Epithelial cell of esophagus (primary cell): ENCODE results near the gene S1PR5.
A peak's percentile ranks its signal among the peaks of the same experiment; 100 is the strongest.
"Not testable (repeated sequence)": the region's sequence is repeated elsewhere in the genome, so short reads cannot be mapped to it uniquely, and the experiment has no call there.

Experiments
- DNase-seq: peaks from one replicate; pipeline ENCODE4 v3.0.0; 2010; ENCODE audit warnings: low read depth
- H3K4me3 ChIP-seq: 2 replicates; pipeline ENCODE4 v1.5.1; 2011; ENCODE audit warnings: mild to moderate bottlenecking, low read length, control low read depth
- CTCF ChIP-seq: IDR thresholded peaks from 2 replicates; pipeline ENCODE4 v1.5.1; 2011; ENCODE audit warnings: low read depth, mild to moderate bottlenecking, low read length, control low read depth, inconsistent platforms; ENCODE audit not compliant: insufficient read depth; ENCODE audit errors: missing control alignments

S1PR5 gene

GRCh38 chr19:10552510-10553053 is 35.3 kb upstream of the S1PR5 start:
- no peak for DNase-seq
- H3K4me3 ChIP-seq = no peak overlapping the region
- no peak for TF ChIP-seq CTCF

- H3K4me3 ChIP-seq = no peak overlapping the region
- peak; percentile 81 for DNase-seq
- TF ChIP-seq CTCF = peak; percentile 53
Observed at GRCh38 chr19:10551698-10552301, 34.6 kb upstream of the S1PR5 start.

- DNase-seq, H3K4me3 ChIP-seq: not testable (repeated sequence)
Observed at GRCh38 chr19:10551006-10551405, 33.8 kb upstream of the S1PR5 start.

- no peak for TF ChIP-seq CTCF
- H3K4me3 ChIP-seq = no peak overlapping the region
- DNase-seq = no peak
Observed at GRCh38 chr19:10550336-10550735, 33.1 kb upstream of the S1PR5 start.

- no peak for TF ChIP-seq CTCF
- no peak overlapping the region for H3K4me3 ChIP-seq
- DNase-seq = no peak
Observed at GRCh38 chr19:10549733-10550132, 32.5 kb upstream of the S1PR5 start.

GRCh38 chr19:10548746-10549276 is 31.6 kb upstream of the S1PR5 start:
- no peak for DNase-seq
- no peak overlapping the region for H3K4me3 ChIP-seq
- TF ChIP-seq CTCF = no peak

- no peak for TF ChIP-seq CTCF
- no peak for DNase-seq
- no peak overlapping the region for H3K4me3 ChIP-seq
Observed at GRCh38 chr19:10546817-10547216, 29.6 kb upstream of the S1PR5 start.
